HCT116 (cell line): ENCODE measurements around the gene LIN7A. TPM values are rescaled to one million over a fixed set of nuclear protein-coding genes. Genes with fewer than 3 reads are reported as not detected.

ENCODE experiments used
- ATAC-seq: fragments of 200-7000 bp; cut with Tn5 transposase; 2 replicates; pipeline ENCODE4 v1.9.1; 2020; ENCODE audit warnings: mild to moderate bottlenecking, moderate library complexity
- BruUV-seq: library from RNA; stranded (reverse); fragments of 400-500 nt; replicated peaks from 2 replicates; lab custom pipeline; 2021; lab: Mats Ljungman, UMichigan
- CTCF ChIA-PET: fragments of 300-600 bp; sonication (Branson Sonifier 250); formaldehyde crosslinking; loops from one replicate; lab custom pipeline; 2021; ENCODE audit warnings: antibody characterized with exemption; lab: Charles Lee
- POLR2A ChIA-PET: fragments of 300-600, 350-600 bp; sonication (Branson Sonifier 250); formaldehyde crosslinking; loops from one replicate; lab custom pipeline; 2021; ENCODE audit warnings: antibody characterized with exemption; lab: Charles Lee
- RAD21 ChIA-PET, 2 experiments: fragments of 300-600 bp; sonication (Branson Sonifier 250); formaldehyde crosslinking; loops; one replicate each; lab custom pipeline; 2023; ENCODE audit warnings: low total read pairs in 2 of 2; ENCODE audit not compliant: uncharacterized antibody in 2 of 2, unreplicated experiment in 2 of 2, low non-redundant PET in 1 of 2; lab: Charles Lee
- DNase-seq: peaks from one replicate; pipeline ENCODE4 v3.0.0-alpha.2; 2010; ENCODE audit warnings: low read depth, low spot score
- H2AFZ ChIP-seq: fragments of 200-600 bp; shearing (Covaris generic), sonication (generic); 2 replicates; pipeline ENCODE4 v1.6.1; 2017; ENCODE audit warnings: low read depth, mixed run types, mixed read lengths, antibody characterized with exemption, low read length; ENCODE audit not compliant: poor library complexity, severe bottlenecking
- H3K27ac ChIP-seq: 2 replicates; pipeline ENCODE4 v1.5.1; 2012; ENCODE audit warnings: low read depth, low read length
- H3K27me3 ChIP-seq: fragments of 200-600 bp; sonication (generic); 2 replicates; pipeline ENCODE4 v1.6.1; 2016; ENCODE audit warnings: mixed run types, low read length, mixed read lengths; ENCODE audit not compliant: insufficient read depth
- H3K36me3 ChIP-seq, 2 experiments: fragments of 200-500 bp in 1 of 2; fragments of 200-600 bp in 1 of 2; sonication (Bioruptor generic) in 1 of 2; sonication (generic) in 1 of 2; 2 replicates each; pipeline versions ENCODE4 v1.5.1 to v1.6.1; 2014 to 2016; ENCODE audit warnings: low read length in 2 of 2, inconsistent platforms in 1 of 2, mixed read lengths in 1 of 2, mixed run types in 1 of 2; ENCODE audit not compliant: insufficient read depth in 2 of 2, control insufficient read depth in 1 of 2
- H3K4me1 ChIP-seq, 2 experiments: fragments of 200-600 bp in 1 of 2; sonication (generic) in 1 of 2; 2 replicates each; pipeline versions ENCODE4 v1.5.1 to v1.6.1; 2012 to 2017; ENCODE audit warnings: low read length in 2 of 2, inconsistent platforms in 1 of 2, mild to moderate bottlenecking in 1 of 2, mixed read lengths in 1 of 2, mixed run types in 1 of 2, moderate library complexity in 1 of 2; ENCODE audit not compliant: insufficient read depth in 2 of 2, control insufficient read depth in 1 of 2
- H3K4me2 ChIP-seq: fragments of 200-600 bp; sonication (generic); 2 replicates; pipeline ENCODE4 v1.6.1; 2017; ENCODE audit warnings: mixed run types, low read length, mixed read lengths
- H3K4me3 ChIP-seq, 2 experiments: fragments of 200-600 bp in 1 of 2; sonication (generic) in 1 of 2; replicated peaks in 1 of 2; 2 replicates each; pipeline ENCODE4 v1.5.1; 2011 to 2016; ENCODE audit warnings: low read length in 2 of 2, control low read depth in 1 of 2, low read depth in 1 of 2, mild to moderate bottlenecking in 1 of 2, mixed read lengths in 1 of 2, mixed run types in 1 of 2
- H3K79me2 ChIP-seq: fragments of 200-600 bp; sonication (generic); 2 replicates; pipeline ENCODE4 v1.6.1; 2017; ENCODE audit warnings: mild to moderate bottlenecking, mixed run types, low read length, moderate library complexity, mixed read lengths; ENCODE audit not compliant: insufficient read depth
- H3K9ac ChIP-seq: fragments of 200-600 bp; sonication (generic); 2 replicates; pipeline ENCODE4 v1.6.1; 2016; ENCODE audit warnings: low read length, mixed read lengths
- H3K9me2 ChIP-seq: fragments of 200-600 bp; sonication (generic), shearing (Covaris generic); 2 replicates; pipeline ENCODE4 v1.6.1; 2017; ENCODE audit warnings: mixed run types, mild to moderate bottlenecking, moderate library complexity; ENCODE audit not compliant: insufficient read depth
- H3K9me3 ChIP-seq, 2 experiments: fragments of 200-500 bp in 1 of 2; fragments of 200-600 bp in 1 of 2; sonication (Bioruptor generic) in 1 of 2; sonication (generic) in 1 of 2; 2 replicates each; pipeline ENCODE4 v1.6.1; 2014 to 2017; ENCODE audit warnings: low read length in 2 of 2, mixed read lengths in 2 of 2, inconsistent platforms in 1 of 2, low read depth in 1 of 2, mild to moderate bottlenecking in 1 of 2, mixed run types in 1 of 2, moderate library complexity in 1 of 2; ENCODE audit not compliant: control insufficient read depth in 1 of 2, insufficient read depth in 1 of 2
- H4K20me1 ChIP-seq: fragments of 200-600 bp; sonication (generic), shearing (Covaris generic); 2 replicates; pipeline ENCODE4 v1.6.1; 2017; ENCODE audit warnings: mixed run types, mild to moderate bottlenecking, moderate library complexity; ENCODE audit not compliant: insufficient read depth
- ATF3 ChIP-seq: IDR thresholded peaks from 2 replicates; pipeline ENCODE4 v1.6.1; 2012
- EGR1 ChIP-seq: IDR thresholded peaks from 2 replicates; pipeline ENCODE4 v1.6.1; 2012; ENCODE audit warnings: low read depth
- ELF1 ChIP-seq: IDR thresholded peaks from 2 replicates; pipeline ENCODE4 v1.6.1; 2012; ENCODE audit warnings: low read depth, borderline replicate concordance
- EZH2 ChIP-seq: fragments of 200-600 bp; sonication (generic); IDR thresholded peaks from 2 replicates; pipeline ENCODE4 v1.6.1; 2017; ENCODE audit warnings: antibody characterized with exemption, mixed run types
- EZH2phosphoT487 ChIP-seq: fragments of 200-600 bp; IDR thresholded peaks from 2 replicates; pipeline ENCODE4 v1.6.1; 2018; ENCODE audit warnings: antibody characterized with exemption, borderline replicate concordance
- POLR2AphosphoS5 ChIP-seq: IDR thresholded peaks from 2 replicates; pipeline ENCODE4 v1.6.1; 2011; ENCODE audit warnings: mild to moderate bottlenecking, low read depth, low read length, moderate library complexity
- ZFX ChIP-seq: fragments of 450-650 bp; IDR thresholded peaks from 2 replicates; pipeline ENCODE4 v1.6.1; 2017
- ZNF274 ChIP-seq: fragments of 200-500 bp; sonication (Bioruptor generic); IDR thresholded peaks from 2 replicates; pipeline ENCODE4 v1.6.1; 2014; ENCODE audit warnings: mild to moderate bottlenecking, low read depth, low read length, inconsistent platforms
- intact Hi-C: fragments of 100-400 bp; cut with micrococcal nuclease; formaldehyde crosslinking; loops from 2 replicates; pipeline ENCODE4 v1.10.0; 2022
- total RNA-seq: library from RNA; stranded (reverse); gene quantifications from one replicate; pipeline ENCODE4 v1.2.1, GENCODE V29; 2021; ENCODE audit not compliant: unreplicated experiment
- TF ChIP-seq, protein P1 (sequence below): IDR thresholded peaks from 2 replicates; pipeline ENCODE4 v1.6.1; 2012; ENCODE audit warnings: low read depth

LIN7A gene
- total RNA-seq, 1 experiment from 2014 or later: 1.5 TPM

GRCh38 chr12:80848858-80849257 lies 88.9 kb downstream of the LIN7A start:
- Histone ChIP-seq H3K9ac (no peak overlapping the region), H3K27ac (no peak overlapping the region), H3K27me3 (0 out of 2 replicates have a peak, but pooled peaks cover 6% of the 10 kb centered on the region), H3K79me2 (no peaks in the 10 kb centered on the region), H3K4me3 (no peak overlapping the region)
- no peak for ATAC-seq
- RAD21 ChIA-PET: no interaction called here
- DNase-seq: no peak
- TF ChIP-seq ZFX (no peak), POLR2AphosphoS5 (no peak), EGR1 (no peak), EZH2 (no peak), ZNF274 (no peak), ATF3 (no peak), EZH2phosphoT487 (no peak), ELF1 (no peak)
- TF ChIP-seq, protein P1, sequence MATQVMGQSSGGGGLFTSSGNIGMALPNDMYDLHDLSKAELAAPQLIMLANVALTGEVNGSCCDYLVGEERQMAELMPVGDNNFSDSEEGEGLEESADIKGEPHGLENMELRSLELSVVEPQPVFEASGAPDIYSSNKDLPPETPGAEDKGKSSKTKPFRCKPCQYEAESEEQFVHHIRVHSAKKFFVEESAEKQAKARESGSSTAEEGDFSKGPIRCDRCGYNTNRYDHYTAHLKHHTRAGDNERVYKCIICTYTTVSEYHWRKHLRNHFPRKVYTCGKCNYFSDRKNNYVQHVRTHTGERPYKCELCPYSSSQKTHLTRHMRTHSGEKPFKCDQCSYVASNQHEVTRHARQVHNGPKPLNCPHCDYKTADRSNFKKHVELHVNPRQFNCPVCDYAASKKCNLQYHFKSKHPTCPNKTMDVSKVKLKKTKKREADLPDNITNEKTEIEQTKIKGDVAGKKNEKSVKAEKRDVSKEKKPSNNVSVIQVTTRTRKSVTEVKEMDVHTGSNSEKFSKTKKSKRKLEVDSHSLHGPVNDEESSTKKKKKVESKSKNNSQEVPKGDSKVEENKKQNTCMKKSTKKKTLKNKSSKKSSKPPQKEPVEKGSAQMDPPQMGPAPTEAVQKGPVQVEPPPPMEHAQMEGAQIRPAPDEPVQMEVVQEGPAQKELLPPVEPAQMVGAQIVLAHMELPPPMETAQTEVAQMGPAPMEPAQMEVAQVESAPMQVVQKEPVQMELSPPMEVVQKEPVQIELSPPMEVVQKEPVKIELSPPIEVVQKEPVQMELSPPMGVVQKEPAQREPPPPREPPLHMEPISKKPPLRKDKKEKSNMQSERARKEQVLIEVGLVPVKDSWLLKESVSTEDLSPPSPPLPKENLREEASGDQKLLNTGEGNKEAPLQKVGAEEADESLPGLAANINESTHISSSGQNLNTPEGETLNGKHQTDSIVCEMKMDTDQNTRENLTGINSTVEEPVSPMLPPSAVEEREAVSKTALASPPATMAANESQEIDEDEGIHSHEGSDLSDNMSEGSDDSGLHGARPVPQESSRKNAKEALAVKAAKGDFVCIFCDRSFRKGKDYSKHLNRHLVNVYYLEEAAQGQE: no peak
- TF ChIP-seq, all 23 proteins: peak for 0
- no peaks in the 10 kb centered on the region for H4K20me1 ChIP-seq
- CTCF ChIA-PET: interaction anchor here (1.2 kb wide), 1 partner anchor 11 kb away, joined by 5 read pairs; no protein-coding TSS in a partner anchor
- H3K9me3 ChIP-seq: no peaks in the 10 kb centered on the region
- no peaks in the 10 kb centered on the region for H3K36me3 ChIP-seq
- no peaks in the 10 kb centered on the region for H3K9me2 ChIP-seq
- H2AFZ ChIP-seq: no peak overlapping the region
- POLR2A ChIA-PET: no interaction called here
- BruUV-seq: no TSS peak
- no peaks in the 10 kb centered on the region for H3K4me1 ChIP-seq
- no peak overlapping the region for H3K4me2 ChIP-seq
- intact Hi-C loops: no loop called here
